HFF-Myc (cell line): Measurements from ENCODE around the gene TMEM255A.

Experiments
- DNase-seq: peaks from one replicate; pipeline ENCODE4 v3.0.0-alpha.2; 2011; ENCODE audit warnings: low read depth; ENCODE audit errors: extremely low read depth
- H3K4me3 ChIP-seq: replicated peaks from 2 replicates; pipeline ENCODE4 v1.5.1; 2011; ENCODE audit warnings: low read depth, mild to moderate bottlenecking, control low read depth, low read length
- TF ChIP-seq, protein P1 (sequence below): IDR thresholded peaks from 2 replicates; pipeline ENCODE4 v1.5.1; 2012; ENCODE audit warnings: mild to moderate bottlenecking, low read depth, low read length, control low read depth; ENCODE audit errors: missing control alignments

Gene TMEM255A

GRCh38 chrX:120235284-120235683 is 76.0 kb downstream of the TMEM255A start:
- TF ChIP-seq, protein P1, sequence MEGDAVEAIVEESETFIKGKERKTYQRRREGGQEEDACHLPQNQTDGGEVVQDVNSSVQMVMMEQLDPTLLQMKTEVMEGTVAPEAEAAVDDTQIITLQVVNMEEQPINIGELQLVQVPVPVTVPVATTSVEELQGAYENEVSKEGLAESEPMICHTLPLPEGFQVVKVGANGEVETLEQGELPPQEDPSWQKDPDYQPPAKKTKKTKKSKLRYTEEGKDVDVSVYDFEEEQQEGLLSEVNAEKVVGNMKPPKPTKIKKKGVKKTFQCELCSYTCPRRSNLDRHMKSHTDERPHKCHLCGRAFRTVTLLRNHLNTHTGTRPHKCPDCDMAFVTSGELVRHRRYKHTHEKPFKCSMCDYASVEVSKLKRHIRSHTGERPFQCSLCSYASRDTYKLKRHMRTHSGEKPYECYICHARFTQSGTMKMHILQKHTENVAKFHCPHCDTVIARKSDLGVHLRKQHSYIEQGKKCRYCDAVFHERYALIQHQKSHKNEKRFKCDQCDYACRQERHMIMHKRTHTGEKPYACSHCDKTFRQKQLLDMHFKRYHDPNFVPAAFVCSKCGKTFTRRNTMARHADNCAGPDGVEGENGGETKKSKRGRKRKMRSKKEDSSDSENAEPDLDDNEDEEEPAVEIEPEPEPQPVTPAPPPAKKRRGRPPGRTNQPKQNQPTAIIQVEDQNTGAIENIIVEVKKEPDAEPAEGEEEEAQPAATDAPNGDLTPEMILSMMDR = no peak
- no peak for DNase-seq
- H3K4me3 ChIP-seq = no peak overlapping the region

GRCh38 chrX:120228187-120228908 is 82.9 kb downstream of the TMEM255A start:
- DNase-seq = no peak
- TF ChIP-seq, protein P1 = no peak
- H3K4me3 ChIP-seq = no peak overlapping the region

DNA sequence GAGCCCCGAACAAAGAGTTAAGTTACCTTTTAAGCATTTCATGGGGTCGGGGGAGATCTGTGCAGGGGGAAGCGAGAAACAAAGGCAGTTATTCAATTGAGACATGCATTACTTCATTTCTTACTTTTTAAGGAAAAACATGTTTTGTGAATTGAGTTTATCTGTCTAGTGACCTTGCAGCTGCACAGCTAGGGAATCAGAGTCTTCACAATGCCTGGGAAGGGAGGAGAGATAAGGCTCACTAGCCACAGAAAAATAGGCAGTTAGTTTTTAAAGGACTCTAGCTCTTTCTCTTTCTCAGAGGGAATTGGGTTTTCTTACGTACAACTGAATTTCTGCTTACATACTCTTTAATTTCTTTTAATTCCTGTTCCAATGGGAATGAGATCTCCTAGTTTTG is 86.9 kb downstream of the TMEM255A start:
- H3K4me3 ChIP-seq = no peak overlapping the region
- TF ChIP-seq, protein P1 = no peak
- no peak for DNase-seq

- no peak overlapping the region for H3K4me3 ChIP-seq
- no peak for DNase-seq
- TF ChIP-seq, protein P1 = no peak
Measured at GRCh38 chrX:120223374-120223773, 87.9 kb downstream of the TMEM255A start.

DNA sequence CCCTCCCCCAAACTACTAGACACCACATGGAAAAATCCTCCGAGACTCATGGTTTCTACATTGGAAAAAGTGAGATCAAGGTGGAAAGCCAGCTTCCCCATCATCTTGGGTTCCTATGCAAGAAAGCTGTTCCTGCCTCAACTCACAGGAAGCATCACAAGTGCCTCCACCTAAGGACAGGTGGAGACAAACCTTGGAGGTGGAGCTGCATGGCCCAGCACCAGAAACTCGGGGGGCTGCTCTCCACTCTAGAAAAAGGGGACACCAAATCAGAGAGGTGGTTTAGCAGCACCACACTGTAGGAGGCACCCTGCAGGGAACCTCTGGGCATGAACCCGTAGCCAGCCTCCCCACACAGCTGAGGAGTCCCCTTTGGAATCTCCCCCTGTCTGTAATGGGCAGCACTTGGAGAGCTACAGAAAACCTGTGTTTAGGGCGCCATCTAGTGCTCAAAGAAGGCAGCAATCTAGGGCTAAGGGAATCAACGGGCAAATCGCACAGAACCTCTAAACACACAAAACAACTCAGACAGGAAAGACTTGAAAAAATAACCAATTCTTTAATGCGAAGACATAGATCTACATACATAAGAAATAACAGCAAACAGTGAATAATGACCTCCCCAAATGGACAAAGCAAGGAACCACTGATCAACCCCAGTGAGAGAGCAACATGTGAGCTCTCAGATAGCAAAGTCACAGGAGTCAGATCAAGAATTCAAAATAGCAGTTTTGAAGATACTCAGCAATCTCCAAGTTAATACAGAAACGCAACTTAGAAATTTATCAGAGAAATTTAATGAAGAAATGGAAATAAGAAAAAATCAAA is 97.6 kb downstream of the TMEM255A start:
- TF ChIP-seq, protein P1 = peak; percentile 73
- DNase-seq = peak; percentile 19
- H3K4me3 ChIP-seq = no peak overlapping the region
